Amniotic stem cell (primary cell): Measurements from ENCODE around the gene CTCF.

Experiments used
- DNase-seq: peaks from one replicate; lab custom pipeline; 2025; lab: John Stamatoyannopoulos, UW

The CTCF gene

DNA sequence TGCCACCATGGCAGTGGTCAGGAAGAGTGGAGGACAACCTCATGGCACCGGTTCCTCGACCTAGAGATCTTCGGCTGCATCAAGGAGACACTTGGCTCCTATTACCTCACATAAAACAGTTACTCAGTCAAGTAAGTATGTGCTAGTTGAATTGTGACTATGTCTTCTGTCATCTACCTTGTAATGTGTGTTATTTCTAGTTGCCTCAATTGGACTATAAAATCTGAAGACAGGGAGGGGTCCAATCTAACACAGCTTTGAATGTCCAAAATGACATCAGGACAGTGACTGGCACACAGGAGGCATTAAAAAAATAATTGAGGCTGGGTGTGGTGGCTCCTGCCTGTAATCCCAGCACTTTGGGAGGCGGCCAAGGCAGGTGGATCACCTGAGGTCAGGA is 121.4 kb downstream of the CTCF start:
- DNase-seq = no peak

DNA sequence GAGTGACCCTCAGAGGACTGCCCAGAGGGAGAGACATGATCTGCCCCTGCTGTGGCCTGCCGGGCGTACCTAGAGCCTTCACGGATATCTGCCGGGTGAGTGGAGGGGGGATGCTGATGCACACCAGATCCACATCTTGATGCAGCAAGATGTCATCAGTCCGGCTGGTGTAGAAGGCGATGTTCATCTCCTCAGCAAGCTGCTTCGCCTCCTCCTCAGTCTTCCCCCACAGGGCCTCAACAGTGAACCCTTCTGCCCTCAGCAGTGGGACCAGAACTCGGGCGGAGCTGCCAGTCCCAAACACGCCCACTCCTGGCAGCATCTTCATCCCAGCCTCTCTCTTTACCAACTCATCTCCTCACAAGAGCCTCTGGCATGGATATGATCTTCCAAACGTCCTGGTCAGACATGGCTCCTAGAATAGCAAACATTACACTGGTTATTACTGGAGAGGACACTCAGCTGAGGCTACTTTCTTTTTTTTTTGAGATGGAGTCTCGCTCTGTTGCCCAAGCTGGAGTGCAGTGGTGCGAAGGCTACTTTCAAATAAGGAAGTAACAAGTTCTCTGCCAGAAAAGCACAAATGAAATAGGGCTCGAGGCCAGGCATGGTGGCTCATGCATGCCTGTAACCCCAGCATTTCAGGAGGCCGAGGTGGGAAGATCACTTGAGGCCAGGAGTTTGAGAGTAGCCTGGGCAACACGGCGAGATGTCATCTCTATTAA is 123.2 kb downstream of the CTCF start:
- DNase-seq = no peak
